Neural crest cell (in vitro differentiated cells): Measurements from ENCODE around the gene COL15A1. TPM values are rescaled to one million over a fixed set of nuclear protein-coding genes. Genes with fewer than 3 reads are reported as not detected.

Experiments
- DNase-seq: peaks from one replicate; pipeline ENCODE4 v3.0.0; 2021; ENCODE audit warnings: low read depth, mixed read lengths, low spot score
- H3K27ac Mint-ChIP-seq: one replicate; pipeline ENCODE4 v1.8.0; 2021; ENCODE audit warnings: mild to moderate bottlenecking, mixed read lengths; ENCODE audit not compliant: unreplicated experiment
- H3K27me3 Mint-ChIP-seq: 2 replicates; pipeline ENCODE4 v1.8.0; 2021; ENCODE audit warnings: low read depth, mild to moderate bottlenecking, mixed read lengths
- H3K36me3 Mint-ChIP-seq: 2 replicates; pipeline ENCODE4 v1.8.0; 2021; ENCODE audit warnings: low read depth, mild to moderate bottlenecking, mixed read lengths
- H3K4me1 Mint-ChIP-seq: 2 replicates; pipeline ENCODE4 v1.8.0; 2021; ENCODE audit warnings: mixed read lengths
- H3K4me3 Mint-ChIP-seq: one replicate; pipeline ENCODE4 v1.8.0; 2021; ENCODE audit warnings: mild to moderate bottlenecking, mixed read lengths
- H3K9me3 Mint-ChIP-seq: 2 replicates; pipeline ENCODE4 v1.8.0; 2021; ENCODE audit warnings: mixed read lengths
- CTCF ChIP-seq: fragments of 200-600 bp; sonication (generic); conservative IDR thresholded peaks from 2 replicates; pipeline ENCODE4 v1.5.0; 2021; ENCODE audit warnings: antibody characterized with exemption, mild to moderate bottlenecking
- total RNA-seq: library from RNA; stranded (reverse); gene quantifications from 2 replicates; pipeline ENCODE4 v1.2.1, GENCODE V29; 2021

Gene COL15A1
- total RNA-seq, 1 donor from 2014 or later: 0.33 TPM

GRCh38 chr9:99024959-99025358 is 81.3 kb downstream of the COL15A1 start:
- Mint-ChIP-seq H3K4me1 (no peaks in the 10 kb centered on the region), H3K27me3 (no peaks in the 10 kb centered on the region), H3K27ac (no peak overlapping the region), H3K4me3 (no peak overlapping the region), H3K9me3 (no peaks in the 10 kb centered on the region), H3K36me3 (no peaks in the 10 kb centered on the region)
- no peak for DNase-seq
- TF ChIP-seq CTCF: no peak

- Mint-ChIP-seq H3K9me3 (no peaks in the 10 kb centered on the region), H3K4me1 (no peaks in the 10 kb centered on the region), H3K27ac (no peak overlapping the region), H3K27me3 (peaks cover 3% of the 10 kb centered on the region), H3K4me3 (no peak overlapping the region), H3K36me3 (no peaks in the 10 kb centered on the region)
- no peak for TF ChIP-seq CTCF
- no peak for DNase-seq
These were observed 82.0 kb downstream of the COL15A1 start for GRCh38 chr9:99025616-99026270.

GRCh38 chr9:99026271-99026955 is 82.7 kb downstream of the COL15A1 start:
- Mint-ChIP-seq H3K4me1 (no peaks in the 10 kb centered on the region), H3K27me3 (peaks cover 5% of the 10 kb centered on the region), H3K9me3 (no peaks in the 10 kb centered on the region), H3K27ac (no peak overlapping the region), H3K36me3 (no peaks in the 10 kb centered on the region), H3K4me3 (no peak overlapping the region)
- no peak for DNase-seq
- TF ChIP-seq CTCF: no peak

GRCh38 chr9:99026956-99027298 is 83.2 kb downstream of the COL15A1 start:
- Mint-ChIP-seq H3K27me3 (peaks cover 5% of the 10 kb centered on the region), H3K9me3 (no peaks in the 10 kb centered on the region), H3K36me3 (no peaks in the 10 kb centered on the region), H3K4me3 (no peak overlapping the region), H3K4me1 (no peaks in the 10 kb centered on the region), H3K27ac (no peak overlapping the region)
- DNase-seq: no peak
- no peak for TF ChIP-seq CTCF

GRCh38 chr9:99027443-99027842 is 83.7 kb downstream of the COL15A1 start:
- H3K9me3 Mint-ChIP-seq: no peaks in the 10 kb centered on the region
- DNase-seq: no peak
- no peaks in the 10 kb centered on the region for H3K4me1 Mint-ChIP-seq
- no peak for TF ChIP-seq CTCF
- H3K36me3 Mint-ChIP-seq: no peaks in the 10 kb centered on the region
- no peak overlapping the region for H3K4me3 Mint-ChIP-seq
- H3K27ac Mint-ChIP-seq: no peak overlapping the region
- H3K27me3 Mint-ChIP-seq: peaks cover 5% of the 10 kb centered on the region
